NB4 (cell line): ENCODE results near the gene ARID3C.

Source experiments
- DNase-seq: peaks from one replicate; pipeline ENCODE4 v3.0.0; 2010; ENCODE audit warnings: low read depth
- H3K4me3 ChIP-seq: one replicate; pipeline ENCODE4 v1.5.1; 2011; ENCODE audit warnings: mild to moderate bottlenecking, low read depth, low read length, moderate library complexity
- CTCF ChIP-seq: IDR thresholded peaks from one replicate; pipeline ENCODE4 v1.5.1; 2012; ENCODE audit warnings: low read depth, low read length
- MAX ChIP-seq: IDR thresholded peaks from 2 replicates; pipeline ENCODE4 v1.6.1; 2011; ENCODE audit warnings: low read depth, low read length
- MYC ChIP-seq: IDR thresholded peaks from 2 replicates; pipeline ENCODE4 v1.6.1; 2011; ENCODE audit warnings: low read depth, low read length
- POLR2A ChIP-seq: IDR thresholded peaks from 2 replicates; pipeline ENCODE4 v1.6.1; 2011; ENCODE audit warnings: mild to moderate bottlenecking; ENCODE audit not compliant: insufficient read length; ENCODE audit errors: extremely low read depth

The ARID3C gene

DNA sequence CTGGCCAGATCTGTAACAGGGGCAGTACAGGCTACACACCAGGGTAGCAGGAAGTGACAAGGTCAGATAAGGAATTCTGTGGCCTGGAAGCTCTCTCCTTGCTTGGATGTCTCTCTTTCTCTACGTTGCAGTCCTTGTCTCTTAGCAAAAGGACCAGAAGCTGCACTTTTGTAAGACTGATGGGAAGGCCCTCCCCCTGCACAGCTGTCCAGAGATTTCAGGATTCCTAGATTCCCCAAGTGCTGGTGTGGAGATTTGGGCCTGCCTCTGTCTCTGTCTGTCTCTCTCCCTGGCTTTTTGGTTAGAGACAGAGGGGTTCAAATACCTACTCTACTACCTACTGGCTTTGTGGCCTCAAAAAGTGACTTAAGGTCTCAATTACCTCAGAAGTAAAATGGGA is 29.3 kb downstream of the ARID3C start:
- no peak overlapping the region for H3K4me3 ChIP-seq
- no peak for DNase-seq
- TF ChIP-seq MYC (no peak), CTCF (no peak), POLR2A (no peak), MAX (no peak)

DNA sequence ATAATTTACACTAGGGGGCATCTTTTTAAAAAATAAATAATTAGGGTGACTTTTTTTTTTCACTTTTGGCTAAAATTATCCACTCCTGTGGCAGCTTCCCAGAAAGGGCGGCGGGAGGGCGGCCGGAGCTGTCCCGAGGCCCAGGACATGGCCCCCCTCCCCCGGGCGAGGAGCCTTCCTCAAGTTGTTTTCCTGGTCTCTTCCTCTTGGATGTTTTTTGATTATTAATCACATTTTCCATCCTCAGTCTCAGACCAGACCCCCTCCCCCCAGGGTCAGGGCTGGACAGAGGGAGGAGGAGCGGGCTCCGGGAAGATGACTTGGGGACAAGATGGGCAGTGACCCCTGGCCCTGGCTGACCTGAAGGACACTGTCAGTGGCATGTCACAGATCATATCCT is 34.7 kb downstream of the ARID3C start:
- no peak for TF ChIP-seq POLR2A
- no peak for TF ChIP-seq MYC
- no peak for TF ChIP-seq MAX
- no peak for TF ChIP-seq CTCF
- H3K4me3 ChIP-seq = no peak overlapping the region

GRCh38 chr9:34592895-34593601 is 35.8 kb downstream of the ARID3C start:
- DNase-seq = peak; percentile 53
- TF ChIP-seq MYC = no peak
- no peak for TF ChIP-seq CTCF
- TF ChIP-seq MAX = no peak
- no peak for TF ChIP-seq POLR2A
- no peak overlapping the region for H3K4me3 ChIP-seq

More for the DNA sequence above, 34.7 kb downstream of the ARID3C start:
- no peak for DNase-seq

DNA sequence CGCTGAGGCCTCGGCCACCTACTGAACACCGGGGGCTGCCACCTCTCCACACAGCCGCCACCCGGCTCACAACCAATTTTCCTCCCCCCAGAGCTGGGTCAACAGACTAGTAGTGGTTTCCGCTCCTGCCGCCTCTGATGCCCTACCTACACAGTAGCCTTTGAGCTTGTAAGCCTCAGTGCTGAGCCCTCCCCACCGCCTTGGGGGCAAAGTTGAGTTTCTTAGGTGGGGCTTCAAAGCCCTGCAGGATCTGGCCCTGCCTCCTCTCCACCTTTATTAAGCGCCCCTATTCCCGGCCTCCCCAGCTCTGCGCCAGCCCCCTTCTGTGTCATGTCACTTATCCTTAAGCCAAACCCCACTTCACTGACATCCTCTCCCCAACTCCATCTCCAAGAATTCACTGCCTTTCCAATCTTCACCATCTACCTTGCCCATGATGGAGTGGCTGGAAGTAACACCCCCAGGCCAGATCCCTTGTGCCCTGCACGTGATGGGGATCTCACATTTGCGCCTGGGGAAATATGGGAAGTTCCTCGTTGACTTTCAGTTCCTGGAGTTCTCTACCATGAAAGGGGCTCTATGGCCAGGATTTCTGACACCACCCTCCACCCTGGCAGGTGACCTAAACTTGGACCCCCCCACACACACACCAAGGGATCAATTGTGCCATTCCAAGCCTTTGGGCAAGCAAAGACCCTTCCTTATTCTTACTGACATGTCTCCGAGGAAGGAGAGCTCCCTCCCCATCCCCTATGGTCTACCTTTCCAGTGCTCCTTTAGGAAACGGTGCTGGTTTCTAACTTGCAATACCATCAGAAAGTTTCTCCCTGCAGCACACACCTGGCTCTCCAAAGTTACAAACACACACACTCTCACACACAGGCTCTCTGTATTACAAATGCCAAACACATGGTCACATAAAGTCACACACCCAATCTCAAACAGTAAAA is 36.7 kb downstream of the ARID3C start:
- TF ChIP-seq MYC (no peak), POLR2A (no peak), MAX (no peak)
- DNase-seq = peak; percentile 49
- no peak overlapping the region for H3K4me3 ChIP-seq

GRCh38 chr9:34591248-34591916 is 37.5 kb downstream of the ARID3C start:
- DNase-seq = peak; percentile 87
- TF ChIP-seq POLR2A (no peak), MAX (peak; percentile 71), CTCF (peak; percentile 96), MYC (no peak)
- no peak overlapping the region for H3K4me3 ChIP-seq
